Colonic mucosa (tissue), 4 donors: ENCODE data around the gene MAP2K3. TPM values are rescaled to one million over a fixed set of nuclear protein-coding genes. Genes with fewer than 3 reads are reported as not detected.

Experiments
- DNase-seq: peaks from one replicate; pipeline ENCODE4 v3.0.0-alpha.2; 2020
- H3K27ac ChIP-seq: fragments of 200-600 bp; one replicate; pipeline ENCODE4 v1.8.0; 2021
- H3K27me3 ChIP-seq: fragments of 200-600 bp; one replicate; pipeline ENCODE4 v1.8.0; 2021
- H3K36me3 ChIP-seq: fragments of 200-600 bp; one replicate; pipeline ENCODE4 v1.8.0; 2021
- H3K4me1 ChIP-seq: fragments of 200-600 bp; one replicate; pipeline ENCODE4 v1.8.0; 2021; ENCODE audit warnings: mild to moderate bottlenecking
- H3K4me3 ChIP-seq: fragments of 200-600 bp; one replicate; pipeline ENCODE4 v1.8.0; 2021
- H3K9ac ChIP-seq, 2 donors: one replicate each; pipeline ENCODE4 v1.7.0; 2013; ENCODE audit warnings: control low read depth in 2 of 2, low read depth in 2 of 2, low read length in 2 of 2
- H3K9me3 ChIP-seq: fragments of 200-600 bp; one replicate; pipeline ENCODE4 v1.8.0; 2021
- intact Hi-C: fragments of 100-400 bp; cut with DNase I; formaldehyde crosslinking; loops from one replicate; pipeline ENCODE4 v1.14.1; 2022
- total RNA-seq, 2 donors: library from RNA; stranded (reverse); fragmentation: NEBNext Ultra II Directional in 1 of 2; extraction: Animal tissue kit (Norgen Biotek cat#: 25700) in 1 of 2; gene quantifications; one replicate each; pipeline ENCODE4 v1.2.1, GENCODE V29; 2021
- TF ChIP-seq, protein P1 (sequence below): fragments of 200-600 bp; IDR thresholded peaks from one replicate; pipeline ENCODE4 v1.8.0; 2022; ENCODE audit warnings: antibody characterized with exemption, mild to moderate bottlenecking
- donor health status: healthy.
- donor health status: DM: no; HTN: no; CAD: no.
- donor health status: DM: no; HTN: no; CAD: no.

MAP2K3 gene
- total RNA-seq, 2 donors from 2014 or later: 64.5 to 67.1 TPM

DNA sequence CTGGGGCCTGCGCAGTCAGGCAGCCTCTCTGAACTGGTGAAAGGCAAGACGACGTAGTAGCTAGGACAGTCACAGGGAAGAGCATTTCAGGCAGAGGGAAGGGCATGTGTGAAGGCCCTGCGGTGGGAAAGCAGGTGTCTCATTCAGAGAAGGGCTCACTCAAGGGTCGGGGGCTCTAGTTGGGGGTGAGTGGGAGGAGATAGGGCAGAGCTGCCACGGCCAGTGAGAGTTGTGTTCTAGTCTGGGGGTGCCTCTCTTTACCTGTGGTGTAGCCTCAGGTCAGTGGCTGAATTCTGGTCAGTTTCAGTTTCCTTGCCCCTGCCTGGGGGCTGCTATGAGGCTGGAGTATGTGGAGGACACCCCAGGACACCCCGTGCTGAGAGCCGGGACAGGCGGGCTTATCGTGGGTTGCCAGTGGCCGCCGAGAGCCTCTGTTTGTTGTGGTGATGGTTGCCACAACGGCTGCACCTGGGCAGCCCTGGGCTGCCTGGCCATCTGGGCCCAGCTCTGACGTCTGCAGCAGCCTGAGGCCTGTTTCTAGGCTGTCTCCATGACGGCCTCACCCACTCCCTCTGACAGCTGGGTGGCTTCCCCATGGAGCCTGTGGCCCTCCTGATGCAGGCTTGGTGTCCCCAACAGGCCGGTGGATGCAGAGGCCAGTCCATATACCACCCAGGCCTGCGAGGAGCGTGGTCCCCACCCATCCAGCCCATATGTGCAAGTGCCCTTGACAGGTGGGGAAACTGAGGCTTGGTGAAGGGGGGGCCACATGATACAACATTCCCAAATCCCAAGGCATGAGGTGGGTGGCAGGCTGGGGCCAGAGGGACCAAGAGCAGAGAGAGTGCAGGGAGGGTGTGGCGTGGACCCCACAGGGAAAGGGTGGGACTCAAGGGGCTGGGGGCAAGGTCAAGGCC lies 10.8 kb downstream of the MAP2K3 start:
- TF ChIP-seq, protein P1, sequence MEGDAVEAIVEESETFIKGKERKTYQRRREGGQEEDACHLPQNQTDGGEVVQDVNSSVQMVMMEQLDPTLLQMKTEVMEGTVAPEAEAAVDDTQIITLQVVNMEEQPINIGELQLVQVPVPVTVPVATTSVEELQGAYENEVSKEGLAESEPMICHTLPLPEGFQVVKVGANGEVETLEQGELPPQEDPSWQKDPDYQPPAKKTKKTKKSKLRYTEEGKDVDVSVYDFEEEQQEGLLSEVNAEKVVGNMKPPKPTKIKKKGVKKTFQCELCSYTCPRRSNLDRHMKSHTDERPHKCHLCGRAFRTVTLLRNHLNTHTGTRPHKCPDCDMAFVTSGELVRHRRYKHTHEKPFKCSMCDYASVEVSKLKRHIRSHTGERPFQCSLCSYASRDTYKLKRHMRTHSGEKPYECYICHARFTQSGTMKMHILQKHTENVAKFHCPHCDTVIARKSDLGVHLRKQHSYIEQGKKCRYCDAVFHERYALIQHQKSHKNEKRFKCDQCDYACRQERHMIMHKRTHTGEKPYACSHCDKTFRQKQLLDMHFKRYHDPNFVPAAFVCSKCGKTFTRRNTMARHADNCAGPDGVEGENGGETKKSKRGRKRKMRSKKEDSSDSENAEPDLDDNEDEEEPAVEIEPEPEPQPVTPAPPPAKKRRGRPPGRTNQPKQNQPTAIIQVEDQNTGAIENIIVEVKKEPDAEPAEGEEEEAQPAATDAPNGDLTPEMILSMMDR: no peak
- Histone ChIP-seq H3K9ac (no peak overlapping the region), H3K36me3 (peaks cover 17% of the 10 kb centered on the region), H3K27ac (no peak overlapping the region), H3K4me1 (no peaks in the 10 kb centered on the region), H3K9me3 (no peaks in the 10 kb centered on the region), H3K27me3 (no peaks in the 10 kb centered on the region), H3K4me3 (no peak overlapping the region)
- no peak for DNase-seq
- intact Hi-C loops: no loop called here

DNA sequence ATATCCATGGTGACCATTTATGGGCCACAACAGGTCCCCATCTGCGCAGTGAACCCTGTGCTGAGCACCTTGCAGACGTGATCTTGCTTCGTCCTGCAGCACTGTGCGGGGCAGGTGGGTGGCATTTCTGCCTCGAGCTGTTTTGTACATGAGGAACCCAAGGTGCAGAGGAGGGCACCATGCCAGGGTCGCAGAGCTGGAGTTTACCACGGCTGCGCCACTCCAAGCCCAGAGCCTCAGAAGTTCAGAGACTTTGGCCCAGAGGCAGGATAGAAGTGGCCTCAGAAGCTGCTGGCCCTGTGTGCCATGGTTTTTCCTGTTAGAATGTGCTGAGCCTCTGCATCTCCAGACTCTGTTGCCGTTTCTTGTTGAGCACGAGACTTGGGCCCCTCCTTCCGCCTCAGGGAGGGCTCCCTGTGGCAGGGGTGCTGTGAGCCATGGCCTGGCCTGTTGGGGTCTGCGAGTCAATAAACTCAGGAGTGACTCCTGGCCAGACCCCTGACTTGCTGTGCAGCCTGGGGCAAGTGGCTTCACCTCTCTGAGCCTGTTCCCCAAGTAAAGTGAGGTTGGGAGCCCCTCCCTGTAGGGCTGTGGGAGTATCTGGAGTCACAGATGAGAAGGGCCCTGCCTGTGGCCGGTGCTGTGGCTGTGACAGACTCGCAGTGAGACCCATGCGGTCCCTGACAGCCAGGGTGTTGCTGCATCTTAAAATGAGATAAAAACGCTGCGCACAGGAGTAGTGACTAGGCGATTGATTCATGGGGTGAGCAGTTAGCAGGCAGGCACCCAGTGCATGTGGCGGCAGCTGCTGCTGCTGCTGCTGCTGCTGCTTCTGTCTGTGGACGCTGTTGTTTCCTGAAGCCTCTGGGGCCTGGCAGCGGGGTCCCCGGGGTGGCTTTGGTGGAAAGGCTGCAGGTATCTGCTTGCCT lies 11.8 kb downstream of the MAP2K3 start:
- H3K9me3 ChIP-seq: no peaks in the 10 kb centered on the region
- H3K9ac ChIP-seq: no peak overlapping the region
- TF ChIP-seq, protein P1: no peak
- intact Hi-C loops: no loop called here
- DNase-seq: no peak
- no peak overlapping the region for H3K27ac ChIP-seq
- no peak overlapping the region for H3K4me3 ChIP-seq
- H3K27me3 ChIP-seq: no peaks in the 10 kb centered on the region
- H3K4me1 ChIP-seq: no peaks in the 10 kb centered on the region
- peaks cover 22% of the 10 kb centered on the region for H3K36me3 ChIP-seq

DNA sequence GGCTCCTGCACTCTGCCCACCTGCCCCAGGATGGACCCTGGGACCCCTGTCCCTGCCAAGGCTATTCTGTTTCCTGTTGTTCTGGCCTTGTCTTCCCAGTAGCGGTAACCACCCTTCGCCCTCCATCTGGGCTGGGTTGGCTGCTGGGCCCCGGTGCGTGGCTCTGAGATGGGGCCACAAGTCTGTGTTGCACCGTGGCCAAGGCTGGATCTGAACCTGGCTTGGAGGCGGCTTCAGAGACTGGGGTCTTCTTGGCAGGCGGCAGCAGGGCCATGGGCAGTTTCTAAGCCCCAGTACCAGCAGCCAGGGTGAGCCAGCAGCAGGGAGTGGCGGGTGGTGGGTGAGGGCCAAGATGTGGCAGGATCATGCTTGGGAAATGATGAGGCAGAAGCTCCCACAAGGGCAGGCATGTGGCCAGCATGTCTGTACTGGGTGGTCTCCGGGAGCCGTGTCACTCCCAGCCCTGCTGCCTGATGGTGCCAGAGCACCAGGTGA lies 12.6 kb downstream of the MAP2K3 start:
- Histone ChIP-seq H3K27ac (no peak overlapping the region), H3K4me1 (no peaks in the 10 kb centered on the region), H3K27me3 (no peaks in the 10 kb centered on the region), H3K36me3 (peaks cover 22% of the 10 kb centered on the region), H3K9ac (no peak overlapping the region), H3K4me3 (no peak overlapping the region), H3K9me3 (no peaks in the 10 kb centered on the region)
- TF ChIP-seq, protein P1: no peak
- DNase-seq: no peak
- intact Hi-C loops: no loop called here

DNA sequence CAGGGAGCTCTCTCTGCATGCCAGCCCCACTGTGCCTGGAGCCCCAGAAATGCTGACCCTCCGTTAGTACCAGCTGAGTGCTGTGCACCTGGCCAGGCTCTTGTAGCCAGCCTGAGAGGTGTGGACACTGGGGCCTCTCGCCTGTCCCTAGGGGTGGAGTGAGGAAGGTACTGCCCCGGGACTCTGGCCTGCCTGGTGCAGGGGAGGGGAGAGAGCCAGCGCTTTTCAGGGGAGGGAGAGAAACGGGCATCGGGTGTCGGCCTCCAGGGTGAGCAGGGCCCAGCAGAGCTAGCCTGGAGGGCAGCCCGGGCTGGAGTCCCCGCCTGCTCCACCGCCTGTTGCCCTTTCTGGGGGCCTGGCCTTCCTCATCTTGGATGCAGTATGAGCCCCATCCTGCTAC lies 13.1 kb downstream of the MAP2K3 start:
- TF ChIP-seq, protein P1: no peak
- Histone ChIP-seq H3K4me1 (no peaks in the 10 kb centered on the region), H3K27me3 (no peaks in the 10 kb centered on the region), H3K36me3 (peaks cover 22% of the 10 kb centered on the region), H3K9ac (no peak overlapping the region), H3K4me3 (no peak overlapping the region), H3K9me3 (no peaks in the 10 kb centered on the region), H3K27ac (no peak overlapping the region)
- intact Hi-C loops: no loop called here
- no peak for DNase-seq
